Measurements from ENCODE around the gene ADAP1.

The ADAP1 gene

GRCh38 chr7:979886-980571, 25.5 kb upstream of the ADAP1 start:
- TF ChIP-seq CTCF (IDR thresholded peaks at IDR 0.05; ENCODE audit: borderline replicate concordance, extremely low read depth, low read length, poor library complexity, severe bottlenecking) (no peak), EZH2 (IDR thresholded peaks at IDR 0.05; ENCODE audit: borderline replicate concordance, low read depth, low read length, severe bottlenecking) (no peak)
- Histone ChIP-seq H3K4me2 (ENCODE audit: insufficient read depth, low read length) (no peak overlapping the region), H3K36me3 (ENCODE audit: insufficient read depth, low read length) (no peaks in the 10 kb centered on the region; the same call in 1 of the 2 replicates), H2AFZ (ENCODE audit: low read depth, low read length) (no peak overlapping the region), H3K9me3 (ENCODE audit: insufficient read depth, low read length, severe bottlenecking) (no peaks in the 10 kb centered on the region), H3K4me1 (ENCODE audit: insufficient read depth, low read length) (peaks cover 5% of the 10 kb centered on the region), H4K20me1 (ENCODE audit: insufficient read depth, low read length) (0 out of 2 replicates have a peak, but pooled peaks cover 2% of the 10 kb centered on the region), H3K27me3 (ENCODE audit: insufficient read depth, low read length, poor library complexity) (no peaks in the 10 kb centered on the region), H3K27ac (ENCODE audit: low read length) (no peak overlapping the region), H3K4me3 (ENCODE audit: low read depth in 1 of 2, low read length in 2 of 2) (no peak overlapping the region), H3K9ac (ENCODE audit: low read depth, low read length) (no peak overlapping the region), H3K79me2 (ENCODE audit: insufficient read depth, low read length) (peaks cover 3% of the 10 kb centered on the region)
- DNase-seq = no peak
- no peak for ATAC-seq (ENCODE audit: insufficient read depth, low read depth)

GRCh38 chr7:979151-979550, 24.7 kb upstream of the ADAP1 start:
- Histone ChIP-seq H3K9ac (ENCODE audit: low read depth, low read length) (no peak overlapping the region), H3K79me2 (ENCODE audit: insufficient read depth, low read length) (peaks cover 12% of the 10 kb centered on the region), H3K4me3 (ENCODE audit: low read depth in 1 of 2, low read length in 2 of 2) (no peak overlapping the region), H3K9me3 (ENCODE audit: insufficient read depth, low read length, severe bottlenecking) (no peaks in the 10 kb centered on the region), H4K20me1 (ENCODE audit: insufficient read depth, low read length) (peaks cover 10% of the 10 kb centered on the region; the same call in 1 of the 2 replicates), H3K4me2 (ENCODE audit: insufficient read depth, low read length) (no peak overlapping the region), H3K4me1 (ENCODE audit: insufficient read depth, low read length) (peaks cover 8% of the 10 kb centered on the region), H3K36me3 (ENCODE audit: insufficient read depth, low read length) (no peaks in the 10 kb centered on the region; the same call in 1 of the 2 replicates), H2AFZ (ENCODE audit: low read depth, low read length) (no peak overlapping the region), H3K27me3 (ENCODE audit: insufficient read depth, low read length, poor library complexity) (no peaks in the 10 kb centered on the region), H3K27ac (ENCODE audit: low read length) (no peak overlapping the region)
- DNase-seq (no peak), ATAC-seq (ENCODE audit: insufficient read depth, low read depth) (no peak)
- TF ChIP-seq EZH2 (IDR thresholded peaks at IDR 0.05; ENCODE audit: borderline replicate concordance, low read depth, low read length, severe bottlenecking) = no peak
- TF ChIP-seq CTCF (IDR thresholded peaks at IDR 0.05; ENCODE audit: borderline replicate concordance, extremely low read depth, low read length, poor library complexity, severe bottlenecking) = no peak

- H3K4me3 ChIP-seq (ENCODE audit: low read depth in 1 of 2, low read length in 2 of 2) = no peak overlapping the region
- H3K4me2 ChIP-seq (ENCODE audit: insufficient read depth, low read length) = no peak overlapping the region
- no peak overlapping the region for H3K9ac ChIP-seq (ENCODE audit: low read depth, low read length)
- no peak for TF ChIP-seq CTCF (IDR thresholded peaks at IDR 0.05; ENCODE audit: borderline replicate concordance, extremely low read depth, low read length, poor library complexity, severe bottlenecking)
- TF ChIP-seq EZH2 (IDR thresholded peaks at IDR 0.05; ENCODE audit: borderline replicate concordance, low read depth, low read length, severe bottlenecking) = no peak
- no peaks in the 10 kb centered on the region for H3K9me3 ChIP-seq (ENCODE audit: insufficient read depth, low read length, severe bottlenecking)
- ATAC-seq (ENCODE audit: insufficient read depth, low read depth) = no peak
- no peaks in the 10 kb centered on the region for H3K27me3 ChIP-seq (ENCODE audit: insufficient read depth, low read length, poor library complexity)
- H4K20me1 ChIP-seq (ENCODE audit: insufficient read depth, low read length) = peaks cover 16% of the 10 kb centered on the region
- no peak overlapping the region for H3K27ac ChIP-seq (ENCODE audit: low read length)
- no peak overlapping the region for H2AFZ ChIP-seq (ENCODE audit: low read depth, low read length)
- no peaks in the 10 kb centered on the region; the same call in 1 of the 2 replicates for H3K36me3 ChIP-seq (ENCODE audit: insufficient read depth, low read length)
- H3K79me2 ChIP-seq (ENCODE audit: insufficient read depth, low read length) = peaks cover 18% of the 10 kb centered on the region
- DNase-seq = no peak
- peaks cover 14% of the 10 kb centered on the region for H3K4me1 ChIP-seq (ENCODE audit: insufficient read depth, low read length)
These were observed 24.1 kb upstream of the ADAP1 start for GRCh38 chr7:978416-979091.

Data from DND-41 (cell line).